Prostate gland (tissue), 2 donors: ENCODE measurements around the gene DIS3L2.

Experiments
- POLR2AphosphoS5 ChIP-seq: sonication (generic); formaldehyde crosslinking; IDR thresholded peaks from one replicate; pipeline ENCODE4 v1.6.1; 2017; ENCODE audit warnings: antibody characterized with exemption
- TF ChIP-seq, protein P1 (sequence below), 4 experiments: fragments of 200-600 bp in 2 of 4; fragments of 450-650 bp in 2 of 4; sonication (generic) in 2 of 4; IDR thresholded peaks; 1 replicate in 3 of 4; 2 replicates in 1 of 4; pipeline ENCODE4 v1.5.1; 2016 to 2019; ENCODE audit warnings: antibody characterized with exemption in 4 of 4, mild to moderate bottlenecking in 2 of 4, moderate library complexity in 2 of 4

DNA sequence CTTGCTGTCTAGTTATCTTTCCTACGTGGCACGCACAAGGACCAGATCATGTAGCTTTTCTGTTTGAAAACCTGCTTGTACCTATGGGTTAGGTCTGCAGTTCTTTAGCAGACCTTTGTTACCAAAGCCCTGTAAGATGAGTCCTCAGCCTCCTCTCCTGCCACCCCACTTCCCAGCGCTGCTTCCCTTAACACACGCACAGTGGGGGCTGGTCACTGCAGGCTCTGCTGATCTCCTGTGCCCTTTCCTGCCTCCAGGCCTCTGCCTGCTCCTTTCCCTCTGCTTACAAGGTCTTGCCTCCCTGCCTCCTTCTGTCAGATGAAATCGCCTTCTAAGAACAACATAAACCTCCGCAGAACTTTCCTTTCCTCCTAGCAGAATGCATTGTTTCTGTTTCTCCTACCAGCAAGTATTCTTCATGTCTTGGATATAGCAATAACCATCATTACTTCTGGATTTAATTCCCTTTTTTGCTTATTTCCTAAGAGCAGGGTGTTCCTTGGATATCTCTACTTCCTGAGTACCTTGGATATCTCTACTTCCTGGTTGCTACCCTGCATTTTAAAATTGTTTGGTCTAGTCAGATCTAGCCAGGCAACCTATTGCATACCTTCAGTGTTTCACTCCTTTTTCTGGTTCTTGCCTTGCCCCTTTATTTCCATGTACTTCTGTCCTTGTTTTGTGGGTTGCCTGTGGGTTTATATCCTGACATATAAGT, 257.4 kb downstream of the DIS3L2 start:
- TF ChIP-seq, protein P1, sequence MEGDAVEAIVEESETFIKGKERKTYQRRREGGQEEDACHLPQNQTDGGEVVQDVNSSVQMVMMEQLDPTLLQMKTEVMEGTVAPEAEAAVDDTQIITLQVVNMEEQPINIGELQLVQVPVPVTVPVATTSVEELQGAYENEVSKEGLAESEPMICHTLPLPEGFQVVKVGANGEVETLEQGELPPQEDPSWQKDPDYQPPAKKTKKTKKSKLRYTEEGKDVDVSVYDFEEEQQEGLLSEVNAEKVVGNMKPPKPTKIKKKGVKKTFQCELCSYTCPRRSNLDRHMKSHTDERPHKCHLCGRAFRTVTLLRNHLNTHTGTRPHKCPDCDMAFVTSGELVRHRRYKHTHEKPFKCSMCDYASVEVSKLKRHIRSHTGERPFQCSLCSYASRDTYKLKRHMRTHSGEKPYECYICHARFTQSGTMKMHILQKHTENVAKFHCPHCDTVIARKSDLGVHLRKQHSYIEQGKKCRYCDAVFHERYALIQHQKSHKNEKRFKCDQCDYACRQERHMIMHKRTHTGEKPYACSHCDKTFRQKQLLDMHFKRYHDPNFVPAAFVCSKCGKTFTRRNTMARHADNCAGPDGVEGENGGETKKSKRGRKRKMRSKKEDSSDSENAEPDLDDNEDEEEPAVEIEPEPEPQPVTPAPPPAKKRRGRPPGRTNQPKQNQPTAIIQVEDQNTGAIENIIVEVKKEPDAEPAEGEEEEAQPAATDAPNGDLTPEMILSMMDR (IDR thresholded peaks at IDR 0.05): no peak
- no peak for TF ChIP-seq POLR2AphosphoS5
